GM12874 (cell line): ENCODE data around the gene IRGQ.

Experiments used
- CTCF ChIP-seq: IDR thresholded peaks from 2 replicates; pipeline ENCODE4 v1.5.1; 2011; ENCODE audit warnings: low read depth, mild to moderate bottlenecking, control low read depth, low read length, moderate library complexity; ENCODE audit not compliant: insufficient read depth

The IRGQ gene

GRCh38 chr19:43638995-43639518 lies 43.1 kb upstream of the IRGQ start:
- no peak for TF ChIP-seq CTCF

- no peak for TF ChIP-seq CTCF
Measured at GRCh38 chr19:43638214-43638994, 42.5 kb upstream of the IRGQ start.

GRCh38 chr19:43636121-43636683 lies 40.3 kb upstream of the IRGQ start:
- TF ChIP-seq CTCF, result no peak

- no peak for TF ChIP-seq CTCF
Measured at GRCh38 chr19:43634872-43635560, 39.1 kb upstream of the IRGQ start.

GRCh38 chr19:43634506-43634871 lies 38.6 kb upstream of the IRGQ start:
- no peak for TF ChIP-seq CTCF

- TF ChIP-seq CTCF, result no peak
Measured at GRCh38 chr19:43634068-43634467, 38.1 kb upstream of the IRGQ start.

- no peak for TF ChIP-seq CTCF
Measured at GRCh38 chr19:43633520-43633919, 37.6 kb upstream of the IRGQ start.
